H9 (cell line): ENCODE data around the gene HRAS. TPM values are rescaled to one million over a fixed set of nuclear protein-coding genes. Genes with fewer than 3 reads are reported as not detected.
"Not testable (repeated sequence)": the region's sequence is repeated elsewhere in the genome, so short reads cannot be mapped to it uniquely, and the experiment has no call there.

Experiments
- DNase-seq: peaks from one replicate; pipeline ENCODE4 v3.0.0-alpha.2; 2017
- H2AFZ ChIP-seq: one replicate; pipeline ENCODE4 v1.6.1; 2013; ENCODE audit warnings: mild to moderate bottlenecking, low read length, control low read depth, moderate library complexity
- H2AK5ac ChIP-seq: 2 replicates; pipeline ENCODE4 v1.6.1; 2013; ENCODE audit warnings: low read length, control low read depth, mixed read lengths; ENCODE audit not compliant: insufficient read length
- H2BK120ac ChIP-seq: one replicate; pipeline ENCODE4 v1.6.1; 2013; ENCODE audit warnings: low read depth, mild to moderate bottlenecking, low read length, control low read depth, inconsistent platforms; ENCODE audit not compliant: poor library complexity, severe bottlenecking
- H2BK12ac ChIP-seq: 2 replicates; pipeline ENCODE4 v1.6.1; 2013; ENCODE audit warnings: low read length, control low read depth, mixed read lengths, low read depth; ENCODE audit not compliant: insufficient read length
- H2BK15ac ChIP-seq: 2 replicates; pipeline ENCODE4 v1.6.1; 2013; ENCODE audit warnings: low read depth, low read length, control low read depth
- H2BK20ac ChIP-seq: one replicate; pipeline ENCODE4 v1.6.1; 2013; ENCODE audit warnings: low read depth, mild to moderate bottlenecking, low read length, control low read depth, inconsistent platforms; ENCODE audit not compliant: poor library complexity, severe bottlenecking
- H2BK5ac ChIP-seq: 2 replicates; pipeline ENCODE4 v1.6.1; 2013; ENCODE audit warnings: low read length, control low read depth, mixed read lengths; ENCODE audit not compliant: insufficient read length
- H3K14ac ChIP-seq: 2 replicates; pipeline ENCODE4 v1.6.1; 2013; ENCODE audit warnings: low read length, control low read depth; ENCODE audit not compliant: insufficient read depth
- H3K18ac ChIP-seq: 2 replicates; pipeline ENCODE4 v1.6.1; 2013; ENCODE audit warnings: low read depth, mild to moderate bottlenecking, mixed read lengths, low read length, control low read depth; ENCODE audit not compliant: insufficient read length
- H3K23ac ChIP-seq: 2 replicates; pipeline ENCODE4 v1.6.1; 2013; ENCODE audit warnings: low read length, control low read depth, mixed read lengths, low read depth; ENCODE audit not compliant: insufficient read length
- H3K23me2 ChIP-seq: 2 replicates; pipeline ENCODE4 v1.6.1; 2013; ENCODE audit warnings: low read depth, mild to moderate bottlenecking, mixed read lengths, low read length, control low read depth; ENCODE audit not compliant: insufficient read length, poor library complexity, severe bottlenecking
- H3K27ac ChIP-seq: 2 replicates; pipeline ENCODE4 v1.5.1; 2013; ENCODE audit warnings: low read length, control low read depth, mixed read lengths, low read depth; ENCODE audit not compliant: insufficient read length
- H3K27me3 ChIP-seq: 2 replicates; pipeline ENCODE4 v1.6.1; 2013; ENCODE audit warnings: low read length, control low read depth, inconsistent platforms; ENCODE audit not compliant: insufficient read depth
- H3K4ac ChIP-seq: 2 replicates; pipeline ENCODE4 v1.6.1; 2013; ENCODE audit warnings: low read depth, mild to moderate bottlenecking, control low read depth, inconsistent platforms, low read length, moderate library complexity
- H3K4me1 ChIP-seq: 2 replicates; pipeline ENCODE4 v1.6.1; 2013; ENCODE audit warnings: low read length, control low read depth, inconsistent platforms; ENCODE audit not compliant: insufficient read depth
- H3K4me2 ChIP-seq: 2 replicates; pipeline ENCODE4 v1.6.1; 2013; ENCODE audit warnings: low read length, control low read depth, mixed read lengths; ENCODE audit not compliant: insufficient read length, insufficient read depth
- H3K56ac ChIP-seq: 2 replicates; pipeline ENCODE4 v1.6.1; 2013; ENCODE audit warnings: low read depth, mild to moderate bottlenecking, mixed read lengths, low read length, control low read depth; ENCODE audit not compliant: insufficient read length
- H3K79me1 ChIP-seq: 2 replicates; pipeline ENCODE4 v1.6.1; 2013; ENCODE audit warnings: low read depth, mild to moderate bottlenecking, moderate library complexity, low read length, control low read depth, inconsistent platforms; ENCODE audit not compliant: insufficient read depth, poor library complexity, severe bottlenecking
- H3K79me2 ChIP-seq: 2 replicates; pipeline ENCODE4 v1.6.1; 2013; ENCODE audit warnings: low read length, control low read depth, inconsistent platforms; ENCODE audit not compliant: insufficient read depth
- H3K9ac ChIP-seq: 2 replicates; pipeline ENCODE4 v1.6.1; 2013; ENCODE audit warnings: low read length, control low read depth, mixed read lengths; ENCODE audit not compliant: insufficient read length; ENCODE audit errors: extremely low read depth
- H3K9me3 ChIP-seq: one replicate; pipeline ENCODE4 v1.6.1; 2013; ENCODE audit warnings: low read depth, low read length, inconsistent platforms; ENCODE audit not compliant: control insufficient read depth
- H3T11ph ChIP-seq: one replicate; pipeline ENCODE4 v1.6.1; 2013; ENCODE audit warnings: mild to moderate bottlenecking, low read length, control low read depth, inconsistent platforms
- H4K20me1 ChIP-seq: one replicate; pipeline ENCODE4 v1.6.1; 2013; ENCODE audit not compliant: control insufficient read depth, insufficient read length, insufficient read depth
- H4K5ac ChIP-seq: 2 replicates; pipeline ENCODE4 v1.6.1; 2013; ENCODE audit warnings: low read depth, mild to moderate bottlenecking, mixed read lengths, low read length, control low read depth; ENCODE audit not compliant: insufficient read length
- H4K8ac ChIP-seq: replicated peaks from 2 replicates; pipeline ENCODE4 v1.6.1; 2013; ENCODE audit warnings: low read length, control low read depth, mixed read lengths, low read depth; ENCODE audit not compliant: insufficient read length
- H4K91ac ChIP-seq: 2 replicates; pipeline ENCODE4 v1.6.1; 2013; ENCODE audit warnings: low read depth, mild to moderate bottlenecking, moderate library complexity, mixed read lengths, low read length, control low read depth; ENCODE audit not compliant: insufficient read length
- H3K27ac Mint-ChIP-seq, 3 experiments: 2 replicates in 2 of 3; 3 replicates in 1 of 3; pipeline ENCODE4 v1.8.0; 2020 to 2021; ENCODE audit warnings: mixed read lengths in 3 of 3, mild to moderate bottlenecking in 1 of 3, moderate library complexity in 1 of 3
- H3K27me3 Mint-ChIP-seq: 2 replicates; pipeline ENCODE4 v1.8.0; 2021; ENCODE audit warnings: low read depth, mild to moderate bottlenecking, moderate library complexity, mixed read lengths
- H3K36me3 Mint-ChIP-seq, 3 experiments: 2 replicates in 2 of 3; 3 replicates in 1 of 3; pipeline ENCODE4 v1.8.0; 2020 to 2021; ENCODE audit warnings: low read depth in 3 of 3, mixed read lengths in 3 of 3; ENCODE audit not compliant: insufficient read depth in 1 of 3
- H3K4me1 Mint-ChIP-seq, 2 experiments: 2 replicates each; pipeline ENCODE4 v1.8.0; 2020; ENCODE audit warnings: mixed read lengths in 2 of 2
- H3K4me3 Mint-ChIP-seq, 2 experiments: 2 replicates in 1 of 2; 3 replicates in 1 of 2; pipeline ENCODE4 v1.8.0; 2020 to 2021; ENCODE audit warnings: mild to moderate bottlenecking in 2 of 2, mixed read lengths in 2 of 2, moderate library complexity in 1 of 2
- H3K9me3 Mint-ChIP-seq, 2 experiments: 2 replicates in 1 of 2; 3 replicates in 1 of 2; pipeline ENCODE4 v1.8.0; 2020; ENCODE audit warnings: mild to moderate bottlenecking in 2 of 2, mixed read lengths in 2 of 2, moderate library complexity in 1 of 2
- WGBS: extraction: QIAGEN DNeasy Blood & Tissue Kit; methylation state at CpG from one replicate; pipeline ENCODE4 v1.1.7; 2013; ENCODE audit warnings: missing lambda C conversion rate, low lambda C conversion rate, mixed read lengths; ENCODE audit not compliant: insufficient read length; ENCODE audit errors: extremely low coverage; 5-methylcytosine and 5-hydroxymethylcytosine counted together
- total RNA-seq: library from RNA; stranded (reverse); gene quantifications from 2 replicates; pipeline ENCODE4 v1.2.1, GENCODE V29; 2021
- TF ChIP-seq, protein P1 (sequence below): fragments of 200-600 bp; sonication (generic); conservative IDR thresholded peaks from 3 replicates; pipeline ENCODE4 v1.8.0; 2021; ENCODE audit warnings: antibody characterized with exemption, mild to moderate bottlenecking

HRAS gene
- total RNA-seq, 1 experiment from 2014 or later, result 61.8 TPM

DNA sequence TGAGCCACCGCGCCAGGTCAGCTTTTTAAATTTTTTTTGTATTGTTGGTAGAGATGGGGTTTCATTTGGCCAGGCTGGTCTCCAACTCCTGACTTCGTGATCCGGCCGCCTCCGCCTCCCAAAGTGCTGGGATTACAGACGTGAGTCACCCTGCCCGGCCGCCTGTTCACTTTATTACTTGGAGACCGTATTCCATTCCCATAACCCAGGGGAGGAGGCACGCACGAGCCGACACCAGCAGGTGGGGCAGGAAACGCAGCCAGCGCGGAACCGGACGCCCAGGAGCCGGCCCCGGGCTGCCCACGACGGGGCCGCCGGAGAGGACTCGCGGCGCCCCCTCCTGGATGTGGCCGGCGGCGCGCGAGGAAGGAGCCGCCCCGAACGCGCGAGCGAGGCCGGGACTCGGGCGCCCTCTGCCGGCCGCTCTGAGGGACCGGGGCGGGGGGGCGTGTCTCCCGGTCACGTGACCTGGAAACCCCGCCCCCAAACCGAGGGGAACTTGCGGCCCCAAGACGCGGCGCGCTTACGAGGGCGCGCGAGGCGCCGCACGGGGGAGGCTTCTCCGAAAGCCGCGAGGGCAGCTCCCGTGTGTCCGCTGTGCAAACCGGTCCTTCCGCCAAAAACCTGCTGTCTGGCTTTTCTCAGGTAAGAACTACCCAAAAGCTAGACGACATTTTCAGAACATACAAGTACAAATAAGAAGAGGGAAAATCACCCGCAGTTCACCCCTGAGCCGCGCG lies 16.7 kb downstream of the HRAS start:
- peak; percentile 87 for DNase-seq
- Mint-ChIP-seq H3K27ac (no peak overlapping the region; a peak in 1 of 7 replicates), H3K4me3 (peak overlapping the region; percentile 34 to 56; a peak in 2 of 5 replicates)

DNA sequence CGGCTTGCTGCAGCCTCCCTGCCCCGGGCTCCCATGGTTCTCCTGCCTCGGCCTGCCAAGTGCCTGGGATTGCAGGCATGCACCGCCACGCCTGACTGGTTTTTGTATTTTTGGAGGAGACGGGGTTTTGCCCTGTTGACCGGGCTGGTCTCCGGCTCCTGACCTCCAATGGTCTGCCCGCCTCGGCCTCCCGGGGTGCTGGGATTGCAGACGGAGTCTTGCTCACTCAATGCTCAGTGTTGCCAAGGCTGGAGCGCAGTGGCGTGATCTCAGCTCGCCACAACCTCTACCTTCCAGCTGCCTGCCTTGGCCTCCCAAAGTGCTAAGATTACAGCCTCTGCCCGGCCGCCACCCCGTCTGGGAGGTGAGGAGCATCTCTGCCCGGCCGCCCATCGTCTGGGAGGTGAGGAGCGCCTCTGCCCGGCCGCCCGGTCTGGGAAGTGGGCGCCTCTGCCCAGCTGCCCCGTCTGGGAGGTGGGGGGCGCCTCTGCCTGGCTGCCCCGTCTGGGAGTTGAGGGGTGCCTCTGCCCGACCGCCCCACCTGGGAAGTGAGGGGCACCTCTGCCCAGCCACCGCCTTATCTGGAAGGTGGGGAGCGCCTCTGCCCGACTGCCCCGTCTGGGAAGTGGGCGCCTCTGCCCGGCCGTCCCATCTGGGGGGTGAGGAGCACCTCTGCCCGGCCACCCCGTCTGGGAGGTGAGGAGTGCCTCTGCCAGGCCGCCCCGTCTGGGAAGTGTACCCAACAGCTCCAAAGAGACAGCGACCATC lies 18.3 kb downstream of the HRAS start:
- Mint-ChIP-seq H3K36me3 (peaks cover 34 to 43% (median 39%) of the 10 kb centered on the region in 3 experiments), H3K9me3 (peaks cover 34 to 41% of the 10 kb centered on the region in 2 experiments)
- H3K9ac ChIP-seq, H3K79me2 ChIP-seq, H3K4me3 Mint-ChIP-seq, H3K4me1 ChIP-seq, H2BK20ac ChIP-seq, H3K56ac ChIP-seq, H4K20me1 ChIP-seq, H2BK15ac ChIP-seq, H4K8ac ChIP-seq, H3K27ac ChIP-seq, H3K23me2 ChIP-seq, H2AK5ac ChIP-seq, H3K79me1 ChIP-seq, H2BK12ac ChIP-seq, H3K27ac Mint-ChIP-seq, H4K5ac ChIP-seq, H2BK5ac ChIP-seq, H2BK120ac ChIP-seq, H3K4me1 Mint-ChIP-seq, H3T11ph ChIP-seq, H3K4ac ChIP-seq, DNase-seq, H3K4me2 ChIP-seq, H3K14ac ChIP-seq, H4K91ac ChIP-seq, H2AFZ ChIP-seq, H3K18ac ChIP-seq, H3K27me3 ChIP-seq, H3K23ac ChIP-seq, H3K27me3 Mint-ChIP-seq, H3K9me3 ChIP-seq: not testable (repeated sequence)
- no CpG with 5 or more reads among the region's 43 CpGs for WGBS

More for the DNA sequence above, 16.7 kb downstream of the HRAS start:
- H3K79me1 ChIP-seq, result no peaks in the 10 kb centered on the region
- H2BK20ac ChIP-seq, result no peak overlapping the region
- H3K27me3 ChIP-seq, result no peaks in the 10 kb centered on the region
- H3K23me2 ChIP-seq, result peaks cover 3% of the 10 kb centered on the region
- H4K91ac ChIP-seq, result no peak overlapping the region
- Mint-ChIP-seq H3K4me1 (peaks cover 3 to 4% of the 10 kb centered on the region in 2 experiments; a peak in 3 of 4 replicates), H3K36me3 (peaks cover 29 to 34% (median 29%) of the 10 kb centered on the region in 3 experiments), H3K27me3 (peaks cover 10% of the 10 kb centered on the region), H3K9me3 (peaks cover 34 to 44% of the 10 kb centered on the region in 2 experiments)
- peak overlapping the region; percentile 4 for H2AFZ ChIP-seq
- no peak overlapping the region for H2BK5ac ChIP-seq
- no peak overlapping the region for H3K9ac ChIP-seq
- no peak overlapping the region for H3K4me2 ChIP-seq
- H2BK120ac ChIP-seq, result no peak overlapping the region
- H4K5ac ChIP-seq, result no peak overlapping the region
- H3K27ac ChIP-seq, result no peak overlapping the region
- H3K18ac ChIP-seq, result no peak overlapping the region
- H3K56ac ChIP-seq, result no peak overlapping the region
- H3T11ph ChIP-seq, result no peak overlapping the region
- H2AK5ac ChIP-seq, result no peak overlapping the region
- H3K4me1 ChIP-seq, result no peaks in the 10 kb centered on the region
- no peak overlapping the region for H4K8ac ChIP-seq
- no peaks in the 10 kb centered on the region for H3K79me2 ChIP-seq
- no CpG with 5 or more reads among the region's 74 CpGs for WGBS
- H3K4ac ChIP-seq, result no peak overlapping the region
- no peak overlapping the region for H2BK12ac ChIP-seq
- H3K9me3 ChIP-seq, result no peaks in the 10 kb centered on the region
- H3K23ac ChIP-seq, result no peak overlapping the region
- no peaks in the 10 kb centered on the region for H4K20me1 ChIP-seq
- no peak overlapping the region for H3K14ac ChIP-seq
- no peak overlapping the region for H2BK15ac ChIP-seq
- TF ChIP-seq, protein P1, sequence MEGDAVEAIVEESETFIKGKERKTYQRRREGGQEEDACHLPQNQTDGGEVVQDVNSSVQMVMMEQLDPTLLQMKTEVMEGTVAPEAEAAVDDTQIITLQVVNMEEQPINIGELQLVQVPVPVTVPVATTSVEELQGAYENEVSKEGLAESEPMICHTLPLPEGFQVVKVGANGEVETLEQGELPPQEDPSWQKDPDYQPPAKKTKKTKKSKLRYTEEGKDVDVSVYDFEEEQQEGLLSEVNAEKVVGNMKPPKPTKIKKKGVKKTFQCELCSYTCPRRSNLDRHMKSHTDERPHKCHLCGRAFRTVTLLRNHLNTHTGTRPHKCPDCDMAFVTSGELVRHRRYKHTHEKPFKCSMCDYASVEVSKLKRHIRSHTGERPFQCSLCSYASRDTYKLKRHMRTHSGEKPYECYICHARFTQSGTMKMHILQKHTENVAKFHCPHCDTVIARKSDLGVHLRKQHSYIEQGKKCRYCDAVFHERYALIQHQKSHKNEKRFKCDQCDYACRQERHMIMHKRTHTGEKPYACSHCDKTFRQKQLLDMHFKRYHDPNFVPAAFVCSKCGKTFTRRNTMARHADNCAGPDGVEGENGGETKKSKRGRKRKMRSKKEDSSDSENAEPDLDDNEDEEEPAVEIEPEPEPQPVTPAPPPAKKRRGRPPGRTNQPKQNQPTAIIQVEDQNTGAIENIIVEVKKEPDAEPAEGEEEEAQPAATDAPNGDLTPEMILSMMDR, result peak; percentile 100
